ENCODE data around the gene BTBD7.
A peak's percentile ranks its signal among the peaks of the same experiment; 100 is the strongest.

Gene BTBD7

DNA sequence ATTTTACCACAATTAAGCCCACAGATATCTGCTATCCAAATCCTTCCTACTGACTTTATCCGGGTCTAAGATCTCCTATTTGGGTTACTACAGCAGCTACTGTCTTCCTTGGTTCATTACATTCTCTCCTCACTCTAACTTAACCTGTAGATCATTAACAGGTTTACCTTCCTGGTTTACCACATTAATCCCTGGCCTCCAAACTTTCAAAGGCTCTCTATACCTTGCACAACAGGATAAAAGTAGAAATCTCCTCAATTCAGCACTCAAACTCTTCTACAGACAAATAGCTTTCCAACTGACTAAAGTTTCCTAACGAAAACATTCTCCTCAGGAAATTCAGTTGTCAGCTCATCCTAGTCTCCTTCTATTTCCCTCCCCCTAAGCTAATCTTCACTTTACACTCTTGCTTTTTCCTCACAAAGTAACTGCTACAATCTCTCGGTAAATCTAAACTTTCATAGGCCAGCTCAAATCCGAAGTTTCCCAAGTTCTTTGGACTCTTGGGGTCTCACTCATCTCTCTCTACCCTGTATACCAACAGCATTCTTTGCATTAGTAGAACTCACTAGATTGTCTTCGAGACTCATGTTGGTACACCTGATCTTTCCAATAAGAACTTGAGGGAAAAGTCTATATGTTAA, 2.7 kb downstream of the BTBD7 start:
- DNase-seq (ENCODE audit: low spot score) = no peak

DNA sequence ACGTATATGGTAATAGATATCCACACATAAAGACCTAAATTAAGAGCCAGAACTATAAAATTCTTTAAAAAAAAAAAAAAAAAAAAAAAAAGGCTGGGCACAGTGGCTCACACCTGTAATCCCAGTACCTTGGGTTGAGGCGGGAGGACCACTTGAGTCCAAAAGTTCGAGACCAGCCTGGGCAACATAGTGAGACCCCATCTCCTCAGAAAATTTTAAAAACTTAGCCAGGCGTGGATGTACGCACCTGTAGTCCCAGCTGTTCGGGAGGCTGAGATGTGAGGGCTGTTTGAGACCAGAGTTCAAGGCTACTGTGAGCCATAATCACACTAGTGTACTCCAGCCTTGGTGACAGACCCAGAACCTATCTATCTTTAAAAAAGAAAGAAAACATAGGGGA, 4.3 kb downstream of the BTBD7 start:
- no peak for DNase-seq (ENCODE audit: low spot score)

DNA sequence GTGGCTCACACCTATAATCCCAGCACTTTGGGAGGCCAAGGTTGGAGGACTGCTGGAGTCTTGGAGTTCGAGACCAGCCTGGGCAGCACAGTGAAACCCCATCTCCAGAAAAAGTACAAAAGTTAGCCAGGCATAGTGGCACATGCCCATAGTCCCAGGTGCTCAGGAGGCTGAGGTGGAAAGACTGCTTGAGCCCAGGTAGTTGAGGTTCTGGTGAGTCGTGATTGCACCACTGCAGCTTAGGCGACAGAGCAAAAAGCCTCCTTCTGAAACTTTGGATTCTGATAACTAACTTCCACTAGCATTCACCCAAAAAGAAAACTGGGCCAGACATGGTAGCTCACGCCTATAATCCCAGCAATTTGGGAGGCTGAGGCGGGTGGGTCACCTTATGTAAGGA, 6.6 kb downstream of the BTBD7 start:
- DNase-seq (ENCODE audit: low spot score) = no peak

DNA sequence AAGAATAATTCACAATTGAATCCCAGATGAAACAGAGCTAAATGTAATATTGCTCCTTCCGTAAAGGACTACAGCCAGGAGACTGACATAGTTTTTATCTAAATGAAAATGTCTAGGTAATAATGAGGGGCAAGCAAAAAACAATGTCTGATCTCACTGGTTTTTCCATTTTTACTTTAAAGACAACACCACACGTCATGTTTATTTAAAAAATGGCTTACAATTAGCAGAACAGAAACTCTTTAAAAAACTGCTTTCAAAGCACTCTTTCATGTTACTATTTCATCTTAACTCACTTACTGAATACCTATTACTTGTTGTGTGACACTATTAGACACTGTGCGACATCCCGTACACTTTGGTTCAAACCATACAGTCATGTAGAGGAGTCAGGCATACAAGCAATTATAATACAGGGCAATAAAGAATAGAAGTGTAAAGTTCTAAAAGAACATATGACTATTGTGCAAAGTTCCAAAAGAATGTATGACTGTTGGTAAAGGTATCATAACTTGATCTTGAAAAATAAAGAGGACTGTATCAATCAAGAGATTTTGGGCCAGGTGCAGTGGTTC, 9.1 kb downstream of the BTBD7 start:
- DNase-seq (ENCODE audit: low spot score) = no peak

DNA sequence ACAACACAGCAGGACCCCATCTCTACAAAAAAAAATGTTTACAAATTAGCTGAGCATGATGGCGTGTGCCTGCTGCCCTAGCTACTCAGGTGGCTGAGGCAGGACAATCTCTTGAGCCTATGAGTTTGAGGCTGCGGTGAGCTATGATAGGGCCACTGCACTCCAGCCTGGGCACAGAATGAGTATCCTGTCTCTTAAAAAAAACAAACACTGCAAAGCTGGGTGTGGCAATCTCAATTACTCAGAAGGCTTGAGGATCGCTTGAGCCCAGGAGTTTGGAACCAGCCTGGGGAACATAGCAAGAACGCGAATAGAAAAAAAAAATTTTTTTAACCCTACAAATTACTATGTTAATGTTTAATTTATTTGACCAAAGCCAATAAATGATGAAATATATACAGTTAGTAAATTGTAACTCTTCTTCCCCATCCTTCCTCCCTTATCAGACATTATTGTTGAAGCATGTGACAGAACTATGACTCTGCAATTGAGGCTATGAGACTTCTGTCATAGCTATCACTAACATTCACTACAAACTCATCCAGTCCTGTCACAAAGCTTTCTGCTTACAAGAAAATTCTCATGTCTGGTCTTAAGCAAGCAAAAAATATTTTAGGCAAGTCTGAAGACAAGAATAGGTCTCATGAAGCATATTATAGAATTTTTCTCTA, 9.8 kb downstream of the BTBD7 start:
- no peak for DNase-seq (ENCODE audit: low spot score)

DNA sequence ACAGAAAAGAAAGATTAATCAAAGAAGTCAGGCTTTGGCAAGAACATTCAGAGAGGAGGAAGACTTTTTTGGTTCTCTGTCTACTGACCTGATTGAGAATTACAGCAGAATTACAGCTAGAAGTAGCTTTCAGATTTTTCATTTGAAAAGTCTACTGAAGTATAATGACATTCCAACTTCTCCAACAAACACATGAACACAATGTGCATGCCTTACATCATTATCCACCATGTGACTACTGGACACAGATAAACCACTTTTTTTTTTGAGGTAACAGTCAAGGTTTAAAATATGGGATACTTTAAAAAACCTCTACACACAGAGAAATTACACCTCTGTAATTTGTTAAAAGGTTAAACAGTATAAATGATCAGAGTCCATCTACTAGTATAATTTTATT, 12.3 kb downstream of the BTBD7 start:
- DNase-seq (ENCODE audit: low spot score) = no peak

DNA sequence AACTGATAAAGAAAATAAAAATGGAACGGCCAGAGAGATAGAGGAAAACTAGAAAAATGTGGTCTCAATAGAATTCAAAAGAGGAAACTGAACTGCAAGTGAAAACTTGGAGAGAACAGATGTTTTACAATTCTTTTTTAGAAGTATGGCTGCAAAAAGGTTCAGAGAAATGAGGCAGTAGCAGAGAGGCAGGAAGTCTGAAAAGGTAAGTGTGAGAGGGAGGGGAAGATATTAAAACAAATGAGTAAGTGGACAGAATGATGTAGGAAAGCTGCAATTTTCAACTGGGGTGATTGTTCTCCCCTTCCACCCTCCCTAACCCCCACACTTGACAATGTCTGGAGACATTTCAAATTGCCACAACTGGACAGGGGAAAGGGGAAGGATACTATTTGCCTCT, 12.9 kb downstream of the BTBD7 start:
- no peak for DNase-seq (ENCODE audit: low spot score)

DNA sequence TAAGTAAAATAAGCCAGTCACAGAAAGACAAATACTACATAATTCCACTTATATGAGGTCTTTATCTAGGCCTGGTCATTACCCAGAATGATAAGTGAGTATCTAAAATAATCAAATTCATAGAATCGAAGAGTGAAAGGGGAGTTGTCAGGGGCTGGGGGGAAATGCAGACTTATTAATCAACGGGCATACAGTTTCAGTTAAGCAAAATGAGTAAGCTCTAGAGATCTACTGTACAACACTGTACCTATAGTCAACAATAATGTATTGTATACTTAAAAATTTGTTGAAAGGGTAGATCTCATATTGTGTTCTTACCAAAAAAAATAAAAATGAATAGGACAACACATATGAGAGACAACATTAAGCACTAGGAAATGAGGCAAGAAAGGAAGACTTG, 13.3 kb downstream of the BTBD7 start:
- DNase-seq (ENCODE audit: low spot score) = no peak

DNA sequence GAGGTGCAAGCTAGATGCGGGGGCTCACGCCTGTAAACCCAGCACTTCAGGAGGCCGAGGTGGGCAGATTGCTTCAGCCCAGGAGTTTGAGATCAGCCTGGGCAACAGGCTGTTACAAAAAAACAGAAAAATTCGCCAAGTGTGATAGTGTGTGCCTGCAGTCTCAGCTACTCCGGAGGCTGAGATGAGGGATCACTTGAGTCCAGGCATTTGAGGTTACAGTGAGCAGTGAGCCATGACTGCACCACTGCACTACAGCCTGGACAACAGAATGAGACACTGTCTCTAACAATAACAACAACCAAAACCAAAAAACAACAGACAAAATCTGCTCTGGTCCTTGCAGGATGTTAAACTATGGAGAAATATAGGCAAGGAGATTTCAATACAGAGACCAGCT, 13.9 kb downstream of the BTBD7 start:
- no peak for DNase-seq (ENCODE audit: low spot score)

DNA sequence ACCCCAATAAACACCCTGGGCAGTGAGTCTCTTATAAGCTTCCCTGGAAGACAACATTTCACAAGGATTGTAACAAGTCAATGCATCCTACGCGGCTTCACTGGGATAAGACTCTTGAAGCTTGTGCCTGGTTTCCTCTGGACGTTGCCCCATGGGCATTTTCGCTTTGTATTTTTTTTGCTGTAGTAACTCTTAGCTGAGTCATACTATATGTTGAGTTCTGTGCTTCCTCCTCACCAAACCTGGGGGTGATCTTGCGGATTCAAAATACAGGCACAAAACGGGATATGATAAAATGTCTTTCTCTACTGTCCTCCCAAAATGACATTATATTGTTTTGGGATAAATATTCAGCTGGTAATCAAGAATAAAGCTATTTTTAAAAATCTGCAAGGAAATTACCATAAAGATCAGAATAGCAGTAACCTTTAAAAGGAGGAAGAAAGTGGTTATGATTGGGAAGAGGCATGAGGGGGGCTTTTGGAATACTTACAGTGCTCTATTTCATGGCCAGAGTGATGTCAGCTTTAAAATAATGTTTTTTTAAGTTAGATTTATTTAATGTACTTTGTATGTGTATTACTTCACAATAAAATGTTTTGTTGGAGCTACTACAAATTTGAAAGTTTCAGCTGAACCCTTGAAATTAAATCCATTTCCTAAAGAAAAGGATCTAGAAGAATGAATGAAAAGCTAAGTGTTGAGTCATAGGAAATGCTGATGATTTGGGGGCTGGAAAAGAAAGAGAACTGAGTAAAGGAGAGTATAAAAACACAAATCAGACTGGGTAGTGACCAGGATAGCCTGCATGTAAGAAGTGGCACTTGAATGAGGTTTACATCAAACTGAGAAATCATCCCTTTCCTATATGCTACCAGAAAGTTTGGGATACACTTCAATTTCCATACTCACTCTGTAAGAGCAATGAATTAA, 14.7 kb downstream of the BTBD7 start:
- DNase-seq (ENCODE audit: low spot score) = peak; percentile 25

DNA sequence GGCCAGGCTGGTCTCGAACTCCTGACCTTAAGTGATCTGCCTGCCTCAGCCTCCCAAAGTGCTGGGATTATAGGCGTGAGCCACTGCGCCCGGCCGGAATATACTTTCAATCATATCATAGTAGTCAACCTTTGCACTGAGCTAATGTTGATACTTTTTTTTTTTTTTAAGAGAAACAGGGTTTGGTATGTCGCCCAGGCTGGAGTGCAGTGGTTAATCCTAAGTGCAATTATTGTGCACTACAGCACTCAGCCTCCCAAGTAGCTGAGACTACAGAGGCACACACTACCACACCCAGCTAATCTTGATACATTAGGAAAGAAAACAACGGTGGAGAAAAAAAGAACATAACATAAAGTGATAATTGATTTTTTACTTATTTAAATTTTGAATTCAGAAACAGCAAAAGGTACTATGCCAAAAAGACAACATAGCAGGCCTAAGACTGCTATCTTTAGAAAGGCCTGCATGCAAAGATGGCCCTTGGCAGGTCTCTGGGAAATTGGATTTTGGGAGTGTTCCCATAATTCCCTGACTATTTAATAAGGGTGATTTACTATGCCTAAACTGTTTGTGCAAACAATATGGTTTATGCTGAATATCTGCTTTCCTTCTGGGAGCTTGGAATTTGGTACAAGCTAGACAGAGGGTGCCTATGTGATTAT, 15.5 kb downstream of the BTBD7 start:
- no peak for DNase-seq (ENCODE audit: low spot score)

DNA sequence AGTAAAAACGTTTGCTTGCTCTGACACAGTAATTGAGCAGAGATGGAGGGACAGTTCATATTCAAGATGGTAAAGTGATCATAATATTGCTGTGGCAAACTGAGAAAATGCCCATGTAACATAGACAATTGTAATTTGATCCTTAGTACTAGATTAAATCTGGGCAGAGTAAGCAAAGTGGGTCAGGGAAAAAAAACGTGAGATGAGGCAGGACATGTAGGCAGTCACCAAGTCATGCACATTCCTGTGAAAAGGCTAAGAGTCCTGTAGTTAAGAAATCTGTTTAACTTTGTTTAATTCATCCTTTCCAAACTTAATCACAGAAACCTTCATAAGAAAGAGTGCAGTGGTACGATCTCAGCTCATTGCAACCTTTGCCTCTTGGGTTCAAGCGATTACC, 16.1 kb downstream of the BTBD7 start:
- DNase-seq (ENCODE audit: low spot score) = peak; percentile 11

DNA sequence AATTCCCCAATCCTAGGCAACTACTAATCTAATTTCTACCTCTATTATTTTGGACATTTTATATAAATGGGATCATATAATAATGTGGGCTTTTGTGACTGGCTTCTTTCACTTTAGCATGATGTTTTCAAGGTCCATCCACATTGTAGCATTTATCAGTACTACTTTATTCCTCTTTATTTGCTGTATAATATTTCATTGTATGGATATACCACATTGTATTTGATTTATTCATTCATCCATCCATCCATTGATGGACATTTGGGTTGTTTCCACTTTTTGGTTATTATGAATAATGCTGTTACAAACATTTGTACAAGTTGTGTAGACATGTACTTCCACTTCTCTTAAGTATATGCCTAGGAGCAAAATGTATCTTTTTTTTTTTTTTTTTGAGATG, 17.3 kb downstream of the BTBD7 start:
- no peak for DNase-seq (ENCODE audit: low spot score)

DNA sequence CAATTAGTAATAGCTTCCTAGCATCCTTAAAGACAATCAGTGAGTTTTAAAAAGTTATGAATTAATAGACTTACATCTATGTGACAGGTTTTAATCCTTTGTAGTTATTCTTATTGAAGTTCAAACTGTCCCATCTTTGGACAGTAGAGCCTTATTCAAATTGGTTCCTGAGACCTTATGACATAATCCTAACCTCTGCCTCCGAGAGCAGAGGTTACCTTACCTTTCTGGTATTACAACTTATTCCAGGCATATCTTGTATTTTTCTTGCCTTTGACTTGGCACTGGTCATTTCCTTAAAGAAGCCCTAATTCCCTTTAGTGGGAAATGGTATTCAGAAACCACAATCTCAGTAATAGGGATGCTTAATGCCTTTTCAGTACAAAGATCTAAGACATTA, 21.8 kb downstream of the BTBD7 start:
- no peak for DNase-seq (ENCODE audit: low spot score)

DNA sequence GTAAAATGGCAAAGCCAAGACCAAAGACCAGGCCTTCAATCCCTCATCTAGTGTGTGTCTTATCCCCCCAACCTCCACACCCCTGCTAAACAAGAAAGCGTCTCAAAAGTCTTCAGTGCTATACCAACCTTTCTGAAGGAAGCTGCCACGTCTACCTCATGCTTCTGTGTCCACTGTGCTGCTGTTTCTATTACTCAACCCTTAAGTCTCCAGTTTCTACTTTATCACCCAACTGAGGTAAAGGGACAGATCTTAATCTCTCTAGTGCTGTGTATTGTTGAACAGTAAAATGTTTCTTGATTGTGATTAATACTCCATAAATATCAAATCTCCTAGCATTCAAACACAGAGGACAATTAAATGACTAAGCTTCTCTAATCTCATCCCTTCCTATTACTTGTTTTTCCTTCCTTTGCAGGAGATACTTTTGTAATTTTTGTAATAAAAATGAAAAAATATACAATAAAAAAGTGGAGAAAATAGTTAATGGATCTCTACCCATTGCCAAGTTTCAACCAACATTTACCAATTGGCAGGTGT, 23.3 kb downstream of the BTBD7 start:
- no peak for DNase-seq (ENCODE audit: low spot score)

DNA sequence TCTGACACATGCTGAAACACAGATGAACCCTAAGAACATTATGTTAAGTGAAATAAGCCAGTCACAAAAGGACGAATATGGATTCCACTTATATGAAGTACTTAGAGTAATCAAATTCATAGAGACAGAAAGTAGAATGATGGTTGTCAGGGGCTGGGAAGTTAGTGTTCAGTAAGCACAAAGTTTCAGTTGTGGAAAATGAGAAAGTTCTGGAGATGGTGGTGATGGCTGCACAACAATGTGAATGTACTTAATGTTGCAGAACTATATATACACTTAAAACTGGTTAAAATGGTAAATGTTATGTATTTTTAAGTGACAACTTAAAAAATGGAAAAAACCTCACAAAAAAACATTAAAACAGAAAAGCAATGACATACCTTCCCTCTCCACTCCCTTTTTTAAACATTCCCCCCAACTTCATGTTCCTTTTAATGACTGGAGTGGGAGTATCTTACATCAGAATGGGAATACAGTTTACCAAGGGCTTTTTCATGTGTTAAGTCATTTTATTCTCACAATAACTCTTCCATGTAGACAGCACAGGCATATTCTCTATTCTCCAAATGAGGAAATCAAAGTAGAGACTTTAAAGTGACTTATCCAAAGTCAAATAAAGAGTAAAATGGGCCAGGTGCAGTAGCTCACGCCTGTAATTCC, 24.0 kb downstream of the BTBD7 start:
- no peak for DNase-seq (ENCODE audit: low spot score)

DNA sequence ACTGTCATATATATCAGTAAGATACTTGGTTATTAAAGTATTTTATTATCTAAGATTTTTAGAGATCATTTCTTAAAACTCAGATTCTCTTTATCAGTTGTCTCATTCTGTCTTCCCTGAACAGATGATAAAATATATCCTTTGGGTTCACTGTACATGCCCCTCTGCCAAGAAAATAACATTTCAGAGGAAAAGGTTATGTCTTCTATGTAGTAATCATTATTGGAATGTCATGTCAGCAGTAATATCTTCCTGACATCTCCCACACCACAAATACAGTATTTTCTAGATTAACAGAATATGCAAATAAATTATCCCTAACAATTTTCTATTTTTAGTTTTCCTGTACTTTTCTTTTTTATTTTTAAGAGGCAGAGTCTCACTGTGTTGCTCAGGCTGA, 26.0 kb downstream of the BTBD7 start:
- no peak for DNase-seq (ENCODE audit: low spot score)

DNA sequence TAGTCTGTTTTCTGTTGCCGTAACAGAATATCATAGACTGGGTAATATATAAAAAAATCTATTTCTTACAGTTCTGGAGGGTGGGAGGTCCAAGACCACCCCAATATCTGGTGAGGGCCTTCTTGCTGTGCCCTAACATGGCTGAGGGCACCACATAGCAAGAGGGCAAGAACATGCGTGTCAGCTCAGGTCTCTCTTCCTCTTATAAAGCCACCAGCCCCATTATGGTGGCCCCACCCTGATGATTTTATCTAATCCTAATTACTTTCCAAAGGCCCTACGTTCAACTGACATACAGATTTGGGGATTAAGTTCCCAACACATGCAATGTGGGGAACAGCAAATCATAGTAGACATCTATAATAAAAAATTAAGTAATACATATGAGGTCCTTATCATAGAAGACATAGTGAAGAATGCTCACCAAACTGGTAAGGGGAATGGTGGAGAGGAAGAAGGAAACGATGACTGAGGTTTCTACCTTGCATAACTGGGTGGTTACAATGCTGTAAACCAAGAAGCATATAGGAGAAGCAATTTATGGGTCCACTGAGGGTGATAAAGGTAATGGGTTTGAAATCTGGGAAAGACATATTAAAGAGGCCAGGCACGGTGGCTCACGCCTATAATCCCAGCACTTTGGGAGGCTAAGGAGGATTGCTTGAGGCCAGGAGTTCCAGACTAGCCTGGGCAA, 27.0 kb downstream of the BTBD7 start:
- DNase-seq (ENCODE audit: low spot score) = no peak

DNA sequence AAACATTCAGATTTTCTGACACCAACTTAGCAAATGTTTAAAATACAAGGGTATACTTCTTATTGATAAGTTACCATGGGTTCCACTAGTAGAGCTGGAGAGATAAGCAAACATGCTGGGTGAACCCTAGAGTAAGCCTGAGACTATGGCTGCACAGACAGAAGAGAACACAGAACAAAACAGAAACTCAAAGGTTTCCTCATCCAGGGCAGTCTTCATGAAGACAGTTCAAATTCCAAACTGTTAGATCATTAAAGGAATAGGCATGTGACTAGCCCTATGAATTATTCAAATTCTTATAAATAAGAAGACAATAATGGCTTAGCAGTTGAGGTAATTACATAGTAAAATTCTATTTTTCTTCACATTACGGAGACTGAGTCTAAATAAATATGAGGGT, 28.1 kb downstream of the BTBD7 start:
- peak; percentile 55 for DNase-seq (ENCODE audit: low spot score)

DNA sequence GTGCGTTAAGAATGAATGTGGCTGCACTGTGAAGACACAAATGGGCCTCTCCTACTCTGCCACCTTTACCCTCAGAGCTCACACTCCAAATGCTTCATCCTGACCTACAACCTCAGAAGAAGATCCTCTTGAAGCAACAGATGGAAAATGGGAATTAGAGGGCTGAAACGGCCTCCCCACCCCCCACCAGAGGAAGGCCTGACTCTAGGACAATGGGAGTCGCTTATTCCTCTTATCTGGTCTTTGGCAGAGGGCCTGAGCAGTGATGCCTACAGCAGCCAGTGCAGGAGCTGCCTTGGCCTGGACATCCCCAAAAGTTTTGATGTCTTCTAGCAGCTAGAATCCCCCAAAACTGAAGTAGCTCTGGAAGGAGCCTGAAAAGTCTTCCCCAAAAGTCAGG, 29.2 kb downstream of the BTBD7 start:
- no peak for DNase-seq (ENCODE audit: low spot score)

Measured in AG08395 (cell line).